HG03103 (cell line): ENCODE measurements around the gene FXYD6.

Experiments used
- ATAC-seq: cut with Tn5 transposase; IDR thresholded peaks from one replicate; pipeline ENCODE4 v1.9.1; 2021; ENCODE audit warnings: low read depth; ENCODE audit not compliant: unreplicated experiment

Gene FXYD6

DNA sequence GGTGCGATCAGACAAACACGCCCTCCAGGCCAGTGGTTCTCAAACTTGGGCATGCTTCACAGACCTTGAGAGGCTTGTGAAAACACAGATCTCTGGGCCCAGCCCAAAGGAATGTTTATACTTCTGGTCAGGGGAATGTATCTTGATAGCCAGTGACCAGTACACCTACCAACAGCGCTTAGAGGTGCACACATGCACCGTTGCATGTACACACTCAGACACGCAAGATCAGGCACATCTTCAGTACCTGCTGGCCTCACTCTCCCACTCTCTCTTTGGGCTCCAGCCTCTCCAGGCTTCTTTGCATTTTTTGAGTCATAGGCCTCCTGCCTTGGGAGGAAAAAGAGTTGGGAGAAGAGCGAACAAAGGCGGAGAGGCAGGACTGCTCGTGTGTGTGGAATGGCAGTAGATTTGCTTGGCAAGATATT, 11.7 kb upstream of the FXYD6 start:
- no peak for ATAC-seq

DNA sequence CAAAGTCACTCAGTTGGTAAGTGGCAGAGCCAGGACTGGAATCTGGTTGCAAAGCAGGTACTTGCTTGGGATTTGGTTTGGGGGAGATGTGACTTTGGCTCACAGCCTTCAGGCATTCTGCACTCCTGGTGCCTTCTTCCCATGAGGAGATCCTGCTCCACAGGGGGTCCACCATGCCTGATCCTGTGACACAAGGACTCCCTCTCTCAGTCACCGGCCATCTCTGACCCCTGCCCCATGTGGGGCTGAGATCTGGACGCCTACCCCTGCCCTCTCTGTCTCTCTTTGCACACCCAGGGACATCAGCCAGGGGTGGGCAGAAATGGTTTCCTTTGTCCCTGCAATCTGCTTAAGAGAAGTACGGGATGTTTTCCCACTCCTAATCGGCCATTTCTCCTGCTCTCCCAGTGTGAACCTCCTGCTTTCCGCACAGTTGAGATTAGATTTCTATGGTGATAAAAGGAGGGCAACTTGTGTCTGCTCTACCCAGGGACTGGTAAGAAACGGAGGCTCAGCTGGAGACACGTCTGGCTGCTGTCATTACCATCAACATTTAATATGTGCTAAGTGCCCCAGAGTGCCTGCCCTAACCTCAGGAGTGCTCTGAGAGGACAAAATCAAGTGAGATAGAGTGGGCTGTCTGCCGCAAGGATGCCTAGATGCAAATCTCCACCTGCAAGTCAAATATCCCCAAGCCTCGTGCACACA, 11.1 kb upstream of the FXYD6 start:
- no peak for ATAC-seq

DNA sequence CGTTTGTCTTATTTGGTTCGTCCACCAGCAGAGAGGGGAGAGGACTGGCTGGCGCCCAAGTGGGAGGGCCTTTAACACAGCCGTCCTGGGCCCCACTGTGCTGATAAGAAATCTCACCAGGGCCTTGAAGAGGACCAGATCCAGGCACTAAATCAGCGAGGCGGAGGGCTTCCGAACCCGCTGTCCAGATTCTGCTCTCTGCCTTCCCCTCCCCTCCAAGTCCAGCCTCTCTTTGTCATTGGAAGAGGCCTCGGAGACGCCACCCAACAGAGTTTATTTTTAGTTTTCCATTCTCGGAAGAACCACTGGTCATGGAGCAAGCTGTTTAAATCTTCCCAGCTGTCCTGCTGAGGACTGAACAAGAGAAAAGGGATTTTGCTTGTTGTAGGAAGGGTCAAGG, 9.3 kb upstream of the FXYD6 start:
- ATAC-seq = no peak

DNA sequence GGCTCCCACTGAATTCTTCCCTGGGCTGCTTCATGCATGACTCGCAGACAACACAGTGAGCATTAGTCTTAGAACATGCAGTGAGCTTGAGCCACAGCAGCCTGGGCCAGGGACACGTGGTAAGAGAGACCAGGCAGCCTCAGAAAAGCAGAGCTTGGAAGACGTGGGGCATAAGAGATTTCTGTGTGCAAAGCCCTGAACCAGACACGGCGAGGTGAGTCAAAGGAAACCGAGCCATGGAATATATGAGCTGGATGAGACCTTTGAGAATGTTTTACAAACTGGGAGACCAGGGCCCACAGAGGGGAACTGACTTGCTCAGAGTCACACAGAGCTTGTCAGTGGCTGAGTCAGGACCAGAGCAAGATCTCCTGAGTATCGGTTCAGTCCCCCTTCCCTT, 8.5 kb upstream of the FXYD6 start:
- no peak for ATAC-seq

DNA sequence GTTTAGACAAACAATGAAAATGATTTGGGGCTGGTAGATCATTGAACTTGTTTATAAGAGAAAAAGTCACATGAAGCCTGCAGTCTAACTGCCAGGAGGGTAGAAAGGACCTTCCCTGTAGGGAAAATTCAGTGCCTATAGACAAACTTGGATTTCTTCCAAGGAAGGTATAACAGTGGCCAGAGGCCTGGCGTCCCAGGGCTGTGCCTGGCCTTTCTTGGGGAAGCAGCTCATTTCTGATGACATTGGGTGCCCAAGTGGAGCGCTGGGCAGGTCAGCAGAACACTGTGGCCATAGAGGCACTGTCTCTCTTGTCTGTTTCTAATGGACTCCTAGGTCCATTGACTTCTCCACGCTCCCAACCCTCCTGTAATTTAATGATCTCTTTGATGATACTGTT, 6.6 kb upstream of the FXYD6 start:
- ATAC-seq = no peak

DNA sequence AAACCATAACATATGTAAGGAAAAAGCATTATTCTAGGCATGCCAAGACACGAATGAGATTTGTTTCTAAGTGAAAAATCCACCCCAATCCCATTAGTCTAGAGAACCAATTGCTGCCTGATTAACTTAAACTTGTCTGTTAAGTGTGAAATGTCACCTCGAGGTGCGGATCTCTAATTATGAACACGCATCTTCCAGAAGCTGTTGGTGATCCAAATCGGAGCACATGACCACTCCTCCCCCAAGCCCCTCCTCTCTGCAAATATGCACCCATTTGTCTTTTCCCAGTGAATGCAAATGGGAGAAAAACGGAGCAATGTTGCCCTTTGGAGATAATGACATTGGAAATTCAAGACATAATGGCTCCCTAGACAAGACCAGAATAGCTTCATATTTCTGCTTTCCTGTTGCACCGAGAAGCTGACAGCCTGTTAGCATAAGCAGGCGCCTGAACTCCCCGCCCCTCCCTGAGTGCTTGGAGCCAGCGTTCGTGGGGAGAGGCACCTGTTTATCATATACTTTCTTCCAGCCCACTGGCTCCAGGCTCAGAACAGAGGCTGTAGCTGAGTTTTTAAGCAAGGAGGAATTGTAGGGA, 6.0 kb upstream of the FXYD6 start:
- ATAC-seq = no peak

DNA sequence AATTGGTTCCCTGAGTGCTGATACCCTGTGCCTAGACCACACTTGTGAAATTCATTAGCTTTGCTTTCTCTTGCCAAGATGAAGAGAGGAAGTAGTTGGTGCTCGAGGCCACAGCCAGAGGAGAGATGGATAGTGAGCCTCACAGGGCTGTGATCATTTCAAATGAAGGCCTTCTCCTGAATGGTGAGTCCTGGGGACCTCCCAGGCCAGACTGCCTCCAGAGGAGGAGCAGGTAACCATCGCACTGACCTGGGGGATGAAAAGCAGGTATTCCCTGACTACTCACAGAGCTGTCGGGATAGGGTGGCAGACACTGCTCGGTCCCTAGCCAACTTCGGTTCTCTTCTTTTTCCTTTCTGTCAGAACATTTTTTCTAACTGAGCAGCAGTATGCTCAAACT, 4.8 kb upstream of the FXYD6 start:
- ATAC-seq = no peak

DNA sequence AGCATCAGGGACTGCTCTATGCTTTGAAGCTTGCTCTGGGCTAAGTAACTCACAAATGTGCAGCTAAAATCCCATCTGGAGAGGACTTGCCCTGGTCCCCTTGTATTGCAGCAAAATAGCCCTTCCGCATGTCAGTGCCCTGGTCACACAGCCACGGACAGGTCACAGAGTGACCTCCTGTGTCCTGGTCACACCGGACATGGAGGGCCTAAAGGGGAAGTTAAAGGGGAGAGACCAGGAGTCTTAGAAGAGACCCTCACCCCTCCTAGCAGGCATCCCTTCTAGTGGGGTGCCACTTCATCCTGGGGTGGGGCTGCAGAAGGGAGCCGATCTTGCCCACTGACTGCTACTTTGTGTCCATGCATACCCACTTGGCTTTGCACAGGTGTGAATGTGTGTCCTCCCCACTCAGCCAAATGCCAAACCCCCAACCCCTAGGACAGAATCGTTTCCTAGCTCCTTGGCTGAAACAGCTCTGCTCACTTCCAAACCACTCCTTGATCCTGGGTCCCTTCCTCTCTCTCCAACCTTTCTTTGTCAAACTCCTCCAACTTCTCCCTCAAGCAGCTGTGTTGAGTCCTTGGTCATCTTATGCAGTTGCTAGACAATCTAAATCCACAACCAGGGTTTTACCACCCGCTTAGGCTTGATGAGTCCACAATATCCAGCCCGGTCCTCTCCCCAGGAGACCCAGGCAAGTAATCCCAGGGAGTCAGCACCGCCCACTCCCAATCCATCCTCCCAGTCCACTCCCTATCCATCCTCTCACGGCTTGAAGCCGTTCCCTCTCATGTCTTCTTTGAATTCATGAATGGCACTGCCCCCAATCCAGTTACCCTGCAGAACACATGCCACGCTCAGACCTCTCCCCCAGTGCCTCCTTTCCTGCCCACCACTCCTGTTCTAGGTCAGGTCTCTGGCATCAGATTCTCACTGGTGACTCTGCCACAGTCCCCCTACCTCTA, 3.3 kb upstream of the FXYD6 start:
- ATAC-seq = no peak

DNA sequence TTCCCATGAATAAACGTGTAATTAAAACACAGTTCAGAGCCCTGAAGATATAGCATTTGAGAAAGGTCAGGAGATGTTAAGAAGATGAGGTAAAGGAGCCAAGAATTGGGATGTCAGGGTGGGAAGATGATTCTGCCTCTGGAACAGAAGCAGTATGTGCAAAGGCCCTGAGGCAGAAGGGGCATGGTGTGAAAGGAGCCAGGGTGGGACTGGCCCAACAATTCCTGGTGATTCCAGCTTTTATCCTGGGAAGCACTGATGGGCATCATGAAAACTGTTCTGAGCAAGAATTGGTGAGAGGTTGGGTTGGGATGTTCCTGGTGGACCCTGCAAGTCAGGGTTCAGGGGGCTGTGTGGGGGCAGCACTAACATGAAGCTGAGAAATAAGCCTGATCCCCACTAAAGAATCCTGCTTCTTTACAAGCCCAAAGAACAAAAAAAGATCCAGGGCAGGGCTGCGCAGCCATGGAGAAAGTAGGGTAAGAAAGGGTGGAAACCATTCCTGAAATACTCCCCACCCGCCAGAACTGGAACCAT, 2.5 kb upstream of the FXYD6 start:
- no peak for ATAC-seq

DNA sequence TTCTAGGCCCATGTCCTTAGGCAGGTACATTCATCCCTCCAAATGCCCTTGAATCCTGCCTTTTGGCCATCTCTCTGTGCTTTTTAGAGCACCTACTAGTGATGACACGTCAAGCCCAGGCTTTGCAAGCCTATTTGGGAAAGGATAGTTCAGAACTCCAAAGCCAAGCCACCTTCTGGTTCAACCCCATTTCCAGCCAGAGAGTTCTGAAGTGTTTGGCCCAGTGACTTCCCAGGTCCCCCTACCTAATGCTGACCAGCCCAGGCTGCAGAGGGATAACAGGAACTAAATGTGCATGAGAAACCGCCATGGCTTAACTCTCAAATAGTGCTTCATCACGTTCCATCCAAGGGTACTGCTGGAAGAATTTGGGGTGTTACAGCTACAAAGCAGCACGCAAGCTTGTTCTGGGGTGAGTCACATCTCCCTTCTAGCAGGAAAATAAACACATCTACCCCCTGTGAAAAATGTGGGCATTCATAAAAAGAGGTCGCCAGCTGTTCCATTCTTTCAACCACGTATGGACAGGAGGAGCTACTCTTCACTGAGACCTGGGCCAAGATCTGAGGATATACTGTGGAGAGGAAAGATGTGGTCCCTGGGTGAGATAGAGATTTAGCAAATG, 2.0 kb upstream of the FXYD6 start:
- ATAC-seq = no peak

DNA sequence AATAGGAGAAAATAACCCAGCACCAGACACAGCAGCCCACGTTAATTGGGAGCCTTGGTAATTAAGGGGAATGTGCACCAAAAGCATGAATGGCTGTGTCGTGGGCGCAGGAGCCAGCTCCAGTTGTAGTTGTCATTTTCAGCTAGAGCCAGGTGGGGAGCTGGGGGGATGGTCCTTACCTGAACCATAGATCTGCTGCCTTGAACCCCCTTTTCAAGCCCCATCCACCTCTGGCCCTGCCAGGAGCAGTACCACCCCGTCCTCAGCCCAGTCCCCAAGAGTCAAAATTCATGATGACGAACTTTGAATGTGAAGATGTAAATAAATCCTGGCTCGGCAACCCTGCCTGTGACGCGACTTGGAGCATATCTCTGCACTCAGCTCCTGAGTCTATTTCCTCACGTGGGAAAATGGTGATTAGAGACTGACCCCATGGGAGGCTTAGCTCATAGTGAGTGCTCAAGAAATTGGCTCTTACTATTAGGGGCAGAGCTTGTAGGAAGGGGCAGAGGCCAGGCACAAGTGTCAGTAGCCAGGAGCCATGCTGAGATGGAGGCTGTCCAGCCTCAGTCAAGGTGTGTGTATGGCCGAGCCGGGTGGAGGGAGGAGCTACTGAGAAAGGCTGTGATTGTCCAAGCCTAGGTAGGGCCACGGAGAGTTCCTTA, 794 bp upstream of the FXYD6 start:
- no peak for ATAC-seq

DNA sequence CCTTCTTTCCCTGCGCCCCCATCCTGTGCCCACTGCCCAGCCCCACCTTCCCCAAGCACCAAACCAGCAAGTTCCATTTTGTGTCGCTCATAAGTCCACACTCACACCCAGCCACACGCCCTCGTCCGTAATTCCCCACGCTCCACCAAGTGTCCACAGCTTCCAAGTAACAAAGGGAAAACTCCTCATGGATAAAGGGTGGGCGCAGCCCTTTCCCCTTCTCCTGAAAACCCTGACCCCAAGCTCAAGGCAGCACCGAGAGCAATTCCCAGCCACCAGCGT, 458 bp downstream of the FXYD6 start:
- ATAC-seq = no peak

DNA sequence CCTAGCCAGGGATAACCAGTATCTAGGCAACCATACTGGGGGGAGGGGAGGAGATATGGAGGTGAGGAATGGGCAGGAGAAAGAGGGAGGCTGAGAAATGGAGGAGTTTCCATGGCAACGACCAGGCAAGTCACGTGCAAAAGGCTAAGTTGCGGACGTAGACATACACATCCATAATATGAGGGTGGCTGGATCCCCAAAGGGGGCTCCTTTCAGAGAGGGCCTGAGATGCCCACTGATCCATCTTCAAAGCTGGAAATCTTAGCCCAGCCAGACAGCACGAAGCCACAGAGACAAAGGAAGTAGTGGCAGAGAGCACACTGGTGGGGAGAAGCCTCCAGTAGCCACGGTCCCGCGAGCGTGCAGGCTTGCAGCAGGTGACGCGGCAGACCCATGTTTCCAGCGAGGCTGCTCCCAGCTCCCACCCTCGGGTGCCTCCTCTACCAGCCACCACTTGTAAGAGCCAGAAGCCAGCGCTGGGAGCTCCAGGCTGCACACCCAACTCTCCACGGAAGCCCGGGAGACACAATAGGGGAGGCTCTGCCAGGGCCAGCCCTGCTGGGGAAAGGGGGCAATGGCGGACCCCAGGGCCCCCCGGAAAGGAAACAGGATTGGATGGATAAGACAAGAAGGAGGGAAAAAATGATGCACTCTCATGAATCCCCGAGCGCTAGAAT, 938 bp downstream of the FXYD6 start:
- no peak for ATAC-seq

DNA sequence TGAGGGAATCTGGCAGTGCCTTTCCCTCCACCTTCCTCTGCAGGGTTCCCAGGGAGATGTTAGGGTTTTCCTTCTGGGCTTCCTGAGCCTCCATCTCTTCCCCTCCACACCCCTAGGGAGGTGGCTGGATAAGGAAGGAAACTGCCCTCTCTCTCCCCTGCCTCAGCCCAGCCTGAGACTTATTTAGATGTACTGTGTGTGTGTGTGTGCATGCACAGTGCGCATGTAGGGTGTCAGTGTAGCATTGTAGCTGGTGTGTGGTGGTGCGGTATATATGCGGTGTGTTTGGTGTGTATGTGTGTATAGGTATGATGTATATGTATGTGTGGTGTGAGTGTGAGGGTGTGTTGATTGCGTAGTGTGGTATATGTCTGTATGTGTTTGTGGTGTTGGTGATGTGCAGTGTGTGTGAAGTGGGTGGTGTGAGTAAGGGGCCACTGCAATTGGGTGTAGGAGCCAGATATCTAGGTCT, 1.5 kb downstream of the FXYD6 start:
- ATAC-seq = no peak

DNA sequence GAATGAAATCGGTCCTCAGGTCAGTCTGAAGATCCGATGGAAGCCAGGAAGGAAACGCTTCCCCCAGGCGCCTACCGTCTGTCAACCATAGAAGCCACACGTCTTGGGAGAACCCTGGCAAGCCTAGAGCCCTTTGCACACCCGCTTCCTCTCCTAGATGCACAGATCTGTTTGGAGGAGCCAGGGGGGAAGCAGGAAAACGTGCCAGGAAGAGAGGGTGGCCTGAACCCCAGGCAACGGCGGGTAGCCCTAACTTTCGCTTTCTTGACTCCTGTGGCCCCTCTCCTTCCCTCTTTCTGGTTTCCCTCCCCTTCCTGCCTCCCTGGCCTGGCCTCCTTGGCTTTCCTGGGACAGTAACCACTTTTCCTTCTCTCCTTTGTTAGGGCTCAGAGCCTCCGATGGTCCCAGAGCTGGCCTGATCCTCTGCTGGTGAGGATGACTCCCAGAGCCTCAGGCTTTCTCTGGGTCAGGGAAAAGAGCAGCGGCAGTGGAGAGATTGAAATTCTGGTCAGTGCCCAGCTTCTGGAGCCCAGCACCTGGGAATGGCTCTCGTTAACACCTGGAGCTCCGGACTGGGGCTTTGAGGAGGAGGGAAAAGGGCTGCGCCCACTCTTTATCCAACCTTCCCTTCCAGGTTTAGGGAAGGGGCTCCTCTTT, 2.1 kb downstream of the FXYD6 start:
- no peak for ATAC-seq

DNA sequence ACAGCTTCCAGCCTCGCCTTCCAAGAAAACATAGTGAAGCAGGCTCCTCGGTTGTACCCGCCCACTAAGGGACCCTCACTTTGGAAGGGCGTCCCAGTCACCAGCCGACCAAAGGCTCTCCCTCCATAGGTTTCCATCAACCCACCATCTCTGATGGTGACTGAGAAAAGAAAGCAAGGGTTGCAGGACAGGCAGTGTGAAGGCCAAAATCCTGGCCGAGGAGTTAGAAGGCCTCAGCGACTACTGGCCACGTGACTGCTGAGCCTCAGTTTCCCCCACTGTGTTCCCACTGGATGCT, 2.7 kb downstream of the FXYD6 start:
- no peak for ATAC-seq

DNA sequence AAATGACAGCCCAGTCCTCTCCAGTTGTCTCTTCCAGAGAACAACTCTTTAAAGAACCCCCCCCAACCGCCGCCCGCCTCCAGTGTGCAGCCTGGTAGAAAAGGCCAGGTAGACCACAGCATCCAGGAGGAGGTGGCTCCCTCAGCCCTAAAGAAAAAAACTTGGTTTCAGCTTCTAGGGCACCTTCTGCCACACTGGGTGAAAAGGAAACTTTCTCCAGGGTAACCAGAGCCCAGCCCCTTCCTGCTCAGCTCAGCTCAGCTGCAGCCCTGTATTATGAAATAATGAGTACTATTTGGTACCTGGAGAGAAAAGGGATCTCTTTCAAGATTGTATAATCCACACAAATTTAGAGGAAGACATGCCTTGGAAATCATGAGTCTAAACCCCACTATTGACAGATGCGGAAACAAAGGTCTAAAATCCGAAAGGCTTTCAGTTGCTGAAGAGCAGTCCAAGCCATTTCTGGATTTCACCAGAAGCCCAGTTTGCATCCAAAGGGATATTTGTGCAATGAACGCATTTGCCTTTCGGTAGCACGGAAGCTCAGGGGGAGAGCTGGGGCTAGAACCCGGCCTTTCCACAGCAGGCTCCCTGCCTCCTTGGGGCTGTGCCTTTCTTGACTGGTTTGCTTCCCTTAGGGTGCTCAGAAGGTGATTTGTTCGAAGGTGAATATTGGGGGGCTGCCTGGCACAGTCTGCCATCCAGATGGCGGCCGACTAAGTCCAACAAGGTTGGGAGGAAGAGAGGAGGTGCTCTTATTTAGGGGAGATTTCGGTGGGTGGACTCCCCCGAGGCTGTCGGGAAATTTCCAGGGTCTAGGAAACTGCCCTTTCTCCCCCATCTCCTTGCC, 3.3 kb downstream of the FXYD6 start:
- no peak for ATAC-seq

DNA sequence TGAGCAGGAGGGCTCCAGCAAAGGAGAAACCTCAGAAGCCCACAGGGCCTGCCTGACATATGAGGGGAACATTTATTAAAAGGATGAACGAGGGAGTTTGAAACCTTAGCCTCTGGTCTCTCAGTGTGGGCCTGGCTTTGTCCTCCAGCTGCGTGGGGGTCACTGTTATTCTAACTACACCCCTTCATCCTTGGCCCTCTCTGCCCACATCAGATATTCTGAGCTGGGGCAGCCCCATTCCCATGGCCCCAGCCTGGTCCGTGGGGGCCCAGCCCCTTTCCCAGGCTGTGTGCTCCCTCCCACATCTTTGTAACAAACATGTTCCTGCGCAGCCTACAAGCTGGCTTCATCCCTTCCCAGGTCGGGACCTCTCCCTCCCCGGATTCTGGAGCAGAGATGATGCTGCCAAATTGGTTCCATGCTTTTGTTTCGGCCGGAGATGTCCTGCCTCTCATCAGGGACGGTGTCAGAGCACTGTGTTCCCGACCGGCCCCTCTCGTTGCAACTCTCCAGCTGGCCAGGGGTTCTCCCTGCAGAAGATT, 4.0 kb downstream of the FXYD6 start:
- no peak for ATAC-seq
